HFFc6 (cell line): ENCODE data around the gene EEF1AKMT3. TPM values are rescaled to one million over a fixed set of nuclear protein-coding genes. Genes with fewer than 3 reads are reported as not detected.
A peak's percentile ranks its signal among the peaks of the same experiment; 100 is the strongest.

Experiments
- DNase-seq: peaks from one replicate; pipeline ENCODE4 v3.0.0-alpha.2; 2018
- H3K27ac Mint-ChIP-seq: 2 replicates; pipeline ENCODE4 v1.8.0; 2020; ENCODE audit warnings: mild to moderate bottlenecking, mixed read lengths
- H3K27me3 Mint-ChIP-seq: 2 replicates; pipeline ENCODE4 v1.8.0; 2021; ENCODE audit warnings: mild to moderate bottlenecking, moderate library complexity, mixed read lengths; ENCODE audit not compliant: insufficient read depth
- H3K36me3 Mint-ChIP-seq: 2 replicates; pipeline ENCODE4 v1.8.0; 2021; ENCODE audit warnings: low read depth, mixed read lengths
- H3K4me1 Mint-ChIP-seq: 2 replicates; pipeline ENCODE4 v1.8.0; 2020; ENCODE audit warnings: low read depth, mixed read lengths
- H3K4me3 Mint-ChIP-seq: 2 replicates; pipeline ENCODE4 v1.8.0; 2020; ENCODE audit warnings: mild to moderate bottlenecking, moderate library complexity, mixed read lengths
- H3K9me3 Mint-ChIP-seq: 2 replicates; pipeline ENCODE4 v1.8.0; 2020; ENCODE audit warnings: mild to moderate bottlenecking, mixed read lengths
- total RNA-seq, 6 experiments: library from RNA; stranded (reverse); fragmentation: NEBNext Ultra II Directional; extraction: Animal tissue kit (Norgen Biotek cat#: 25700); gene quantifications; 2 replicates in 1 of 6; 3 replicates in 5 of 6; pipeline ENCODE4 v1.2.3, GENCODE V29; 2021
- TF ChIP-seq, protein P1 (sequence below): fragments of 200-600 bp; sonication (generic); IDR thresholded peaks from 2 replicates; pipeline ENCODE4 v1.5.0; 2021; ENCODE audit warnings: antibody characterized with exemption, mild to moderate bottlenecking

The EEF1AKMT3 gene
- total RNA-seq, 6 experiments from 2014 or later: 6.3 to 9.0 (median 7.8) TPM

DNA sequence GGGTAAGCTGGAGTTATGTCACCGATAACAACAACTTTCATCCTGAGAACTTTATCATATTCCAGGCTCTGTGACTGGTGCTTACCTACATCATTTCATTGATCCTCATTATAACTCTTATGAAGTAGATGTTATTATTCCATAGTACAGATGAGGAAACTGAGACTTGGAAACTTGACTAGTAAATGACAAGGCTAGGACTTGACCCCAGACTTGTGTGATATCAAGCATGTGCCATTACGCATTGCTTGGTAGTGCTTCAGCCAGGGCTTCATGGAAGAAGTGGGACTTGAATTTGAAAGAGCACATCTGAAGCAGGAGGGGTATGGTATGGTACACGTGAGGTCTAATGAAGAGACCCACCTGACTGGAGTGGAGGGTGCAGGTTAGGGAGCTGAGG, 34.3 kb downstream of the EEF1AKMT3 start:
- Mint-ChIP-seq H3K9me3 (no peaks in the 10 kb centered on the region), H3K27me3 (no peaks in the 10 kb centered on the region), H3K4me3 (no peak overlapping the region), H3K36me3 (0 out of 2 replicates have a peak, but pooled peaks cover 4% of the 10 kb centered on the region), H3K4me1 (peaks cover 8% of the 10 kb centered on the region), H3K27ac (no peak overlapping the region)
- DNase-seq: no peak
- TF ChIP-seq, protein P1, sequence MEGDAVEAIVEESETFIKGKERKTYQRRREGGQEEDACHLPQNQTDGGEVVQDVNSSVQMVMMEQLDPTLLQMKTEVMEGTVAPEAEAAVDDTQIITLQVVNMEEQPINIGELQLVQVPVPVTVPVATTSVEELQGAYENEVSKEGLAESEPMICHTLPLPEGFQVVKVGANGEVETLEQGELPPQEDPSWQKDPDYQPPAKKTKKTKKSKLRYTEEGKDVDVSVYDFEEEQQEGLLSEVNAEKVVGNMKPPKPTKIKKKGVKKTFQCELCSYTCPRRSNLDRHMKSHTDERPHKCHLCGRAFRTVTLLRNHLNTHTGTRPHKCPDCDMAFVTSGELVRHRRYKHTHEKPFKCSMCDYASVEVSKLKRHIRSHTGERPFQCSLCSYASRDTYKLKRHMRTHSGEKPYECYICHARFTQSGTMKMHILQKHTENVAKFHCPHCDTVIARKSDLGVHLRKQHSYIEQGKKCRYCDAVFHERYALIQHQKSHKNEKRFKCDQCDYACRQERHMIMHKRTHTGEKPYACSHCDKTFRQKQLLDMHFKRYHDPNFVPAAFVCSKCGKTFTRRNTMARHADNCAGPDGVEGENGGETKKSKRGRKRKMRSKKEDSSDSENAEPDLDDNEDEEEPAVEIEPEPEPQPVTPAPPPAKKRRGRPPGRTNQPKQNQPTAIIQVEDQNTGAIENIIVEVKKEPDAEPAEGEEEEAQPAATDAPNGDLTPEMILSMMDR: no peak

DNA sequence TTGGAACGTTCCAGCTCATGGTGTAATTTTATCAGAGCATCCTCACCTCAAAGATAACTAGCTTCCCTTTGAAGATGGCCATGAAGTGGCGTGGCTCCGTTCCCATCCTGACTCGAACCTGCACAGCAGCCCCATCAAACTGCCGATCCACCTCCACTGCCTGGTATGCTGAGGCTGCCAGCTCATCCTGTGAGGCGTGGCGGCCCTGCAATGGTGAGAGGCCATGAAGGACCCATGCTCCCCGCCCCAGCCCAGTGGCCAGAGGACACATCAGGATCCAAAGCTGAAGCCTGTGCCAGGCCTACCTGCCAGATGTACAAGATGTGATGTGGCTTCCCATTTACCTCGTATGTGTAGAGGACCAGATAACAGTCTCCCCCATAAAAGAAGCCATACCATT, 34.9 kb downstream of the EEF1AKMT3 start:
- Mint-ChIP-seq H3K27ac (no peak overlapping the region), H3K9me3 (no peaks in the 10 kb centered on the region)
- TF ChIP-seq, protein P1: no peak

DNA sequence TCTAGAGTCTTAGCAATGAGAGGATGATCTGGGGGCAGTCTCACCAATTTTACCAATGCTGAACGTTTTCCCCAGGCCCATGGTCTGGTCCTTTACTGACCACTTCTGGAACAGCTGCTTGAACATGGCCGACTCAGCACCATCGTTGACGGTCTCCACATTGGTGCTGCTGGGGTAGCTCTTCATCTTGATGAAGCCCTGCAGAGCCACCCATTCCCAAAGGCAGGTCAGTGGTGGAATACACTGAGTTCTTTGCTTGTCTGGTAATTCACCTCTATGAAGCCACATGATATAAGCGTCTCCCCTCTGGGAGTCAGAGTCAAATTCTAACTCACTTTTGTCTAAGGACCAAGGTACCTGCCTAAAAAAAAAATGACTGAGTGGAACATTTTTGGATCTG, 35.9 kb downstream of the EEF1AKMT3 start:
- Mint-ChIP-seq H3K4me1 (peaks cover 8% of the 10 kb centered on the region), H3K27ac (no peak overlapping the region), H3K27me3 (no peaks in the 10 kb centered on the region), H3K36me3 (0 out of 2 replicates have a peak, but pooled peaks cover 4% of the 10 kb centered on the region), H3K4me3 (no peak overlapping the region), H3K9me3 (no peaks in the 10 kb centered on the region)
- no peak for DNase-seq
- TF ChIP-seq, protein P1: no peak

More for the DNA sequence above, 34.9 kb downstream of the EEF1AKMT3 start:
- 0 out of 2 replicates have a peak, but pooled peaks cover 4% of the 10 kb centered on the region for H3K36me3 Mint-ChIP-seq
- no peak for DNase-seq
- no peak overlapping the region for H3K4me3 Mint-ChIP-seq
- H3K4me1 Mint-ChIP-seq: peaks cover 8% of the 10 kb centered on the region
- no peaks in the 10 kb centered on the region for H3K27me3 Mint-ChIP-seq

DNA sequence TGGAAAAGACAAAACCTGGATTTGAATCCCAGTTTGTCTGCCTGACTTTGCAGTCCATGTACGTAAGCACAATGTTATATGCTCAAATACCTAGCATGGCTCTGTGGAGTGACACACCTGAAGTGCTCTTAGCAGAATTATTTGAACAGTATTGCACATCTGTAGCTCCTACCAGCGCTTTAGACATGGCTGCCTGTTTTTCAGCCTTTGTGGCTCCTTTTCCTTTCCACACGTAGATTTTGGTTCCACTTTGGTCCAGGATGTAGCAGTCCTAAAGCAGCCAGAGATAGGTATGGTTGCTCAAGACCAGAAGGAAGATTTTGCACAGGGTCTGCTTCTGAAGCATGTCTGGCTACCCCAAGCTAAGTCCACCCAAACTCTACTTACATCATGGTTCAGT, 37.0 kb downstream of the EEF1AKMT3 start:
- no peaks in the 10 kb centered on the region for H3K9me3 Mint-ChIP-seq
- no peak for DNase-seq
- H3K4me3 Mint-ChIP-seq: no peak overlapping the region
- H3K36me3 Mint-ChIP-seq: 0 out of 2 replicates have a peak, but pooled peaks cover 4% of the 10 kb centered on the region
- H3K27me3 Mint-ChIP-seq: no peaks in the 10 kb centered on the region
- TF ChIP-seq, protein P1: no peak
- H3K27ac Mint-ChIP-seq: no peak overlapping the region
- H3K4me1 Mint-ChIP-seq: peaks cover 8% of the 10 kb centered on the region

DNA sequence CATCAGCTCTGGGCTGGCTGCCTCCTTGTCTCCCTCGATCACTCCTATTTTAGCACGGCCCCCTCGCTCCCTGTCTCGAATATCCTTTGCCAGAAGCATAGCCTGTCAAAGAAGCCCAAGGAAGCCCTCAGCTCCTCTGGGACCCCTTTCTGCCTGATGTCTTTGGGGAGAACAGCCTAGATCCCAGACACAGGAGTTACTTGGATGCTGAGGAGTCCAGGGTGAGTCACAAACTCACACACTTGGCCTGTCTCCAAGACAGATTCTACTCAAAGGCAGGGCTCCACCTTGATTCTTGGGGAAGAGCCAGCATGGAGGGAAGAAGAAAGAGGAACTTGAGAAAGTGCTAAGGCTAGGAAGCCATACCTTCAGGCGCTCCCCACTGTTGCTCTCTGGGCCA, 38.0 kb downstream of the EEF1AKMT3 start:
- Mint-ChIP-seq H3K4me3 (no peak overlapping the region), H3K27me3 (no peaks in the 10 kb centered on the region), H3K27ac (no peak overlapping the region), H3K36me3 (0 out of 2 replicates have a peak, but pooled peaks cover 4% of the 10 kb centered on the region), H3K9me3 (no peaks in the 10 kb centered on the region), H3K4me1 (peaks cover 8% of the 10 kb centered on the region)
- DNase-seq: peak; percentile 48
- TF ChIP-seq, protein P1: no peak
